HepG2 (cell line): ENCODE data around the gene EIF5A. TPM values are rescaled to one million over a fixed set of nuclear protein-coding genes. Genes with fewer than 3 reads are reported as not detected.

Experiments
- AKAP8 ChIP-seq: sonication (generic); formaldehyde crosslinking; IDR thresholded peaks from 2 replicates; pipeline ENCODE4 v1.5.1; 2020; ENCODE audit warnings: mild to moderate bottlenecking, missing genetic modification reagents
- CEBPG ChIP-seq: IDR thresholded peaks from 2 replicates; pipeline ENCODE4 v1.6.1; 2016
- ELF4 ChIP-seq: sonication (generic); formaldehyde crosslinking; IDR thresholded peaks from 2 replicates; pipeline ENCODE4 v1.5.0; 2020; ENCODE audit warnings: missing genetic modification reagents, mild to moderate bottlenecking, moderate library complexity, borderline replicate concordance
- KAT8 ChIP-seq: IDR thresholded peaks from 2 replicates; pipeline ENCODE4 v1.6.1; 2016; ENCODE audit warnings: missing genetic modification reagents, missing compliant biosample characterization
- KDM6A ChIP-seq: IDR thresholded peaks from 2 replicates; pipeline ENCODE4 v1.6.1; 2016; ENCODE audit warnings: low read depth
- MNT ChIP-seq: fragments of 450-650 bp; IDR thresholded peaks from 2 replicates; pipeline ENCODE4 v1.6.1; 2016
- MYPOP ChIP-seq: sonication (generic); formaldehyde crosslinking; IDR thresholded peaks from 2 replicates; pipeline ENCODE4 v1.8.1; 2023; ENCODE audit warnings: mild to moderate bottlenecking, moderate library complexity, missing genetic modification reagents
- REST ChIP-seq, 2 experiments: IDR thresholded peaks; 2 replicates each; pipeline ENCODE4 v1.6.1; 2011 to 2012; ENCODE audit warnings: low read length in 2 of 2, borderline replicate concordance in 1 of 2, low read depth in 1 of 2, mild to moderate bottlenecking in 1 of 2, moderate library complexity in 1 of 2
- SRSF4 ChIP-seq: fragments of 200-400 bp; formaldehyde crosslinking; IDR thresholded peaks from one replicate; pipeline ENCODE4 v1.6.1; 2018; ENCODE audit warnings: mild to moderate bottlenecking, low read depth, low read length, moderate library complexity; ENCODE audit not compliant: poor library complexity, severe bottlenecking
- ZNF337 ChIP-seq: sonication (generic); formaldehyde crosslinking; IDR thresholded peaks from 2 replicates; pipeline ENCODE4 v1.5.1; 2020; ENCODE audit warnings: missing genetic modification reagents, low read depth, mild to moderate bottlenecking, borderline replicate concordance
- ZNF383 ChIP-seq: sonication (generic); formaldehyde crosslinking; IDR thresholded peaks from 2 replicates; pipeline ENCODE4 v1.4.0; 2020; ENCODE audit warnings: missing genetic modification reagents, mild to moderate bottlenecking, borderline replicate concordance
- ZNF430 ChIP-seq: sonication (generic); formaldehyde crosslinking; IDR thresholded peaks from 2 replicates; pipeline ENCODE4 v1.9.0; 2021; ENCODE audit warnings: mild to moderate bottlenecking, missing genetic modification reagents
- ZNF558 ChIP-seq: sonication (generic); formaldehyde crosslinking; IDR thresholded peaks from 2 replicates; pipeline ENCODE4 v1.9.0; 2022; ENCODE audit warnings: mild to moderate bottlenecking, missing genetic modification reagents, borderline replicate concordance
- ZNF703 ChIP-seq: sonication (generic); formaldehyde crosslinking; IDR thresholded peaks from 2 replicates; pipeline ENCODE4 v1.5.1; 2020; ENCODE audit warnings: missing genetic modification reagents, mild to moderate bottlenecking, moderate library complexity, borderline replicate concordance
- polyA plus RNA-seq, 8 experiments: library from polyadenylated mRNA; depleted of rRNA in 3 of 8; stranded (reverse) in 7 of 8; unstranded in 1 of 8; fragments of >200 nt; fragmentation: Illumina TruSeq in 4 of 8; extraction: Trizol in 4 of 8; gene quantifications; 2 replicates each; pipeline versions ENCODE4 v1.2.1 to v1.2.3, GENCODE V29; 2011 to 2016; ENCODE audit warnings: low read depth in 4 of 8, missing spikeins in 1 of 8, mixed read lengths in 1 of 8; ENCODE audit not compliant: insufficient read depth in 1 of 8
- total RNA-seq, 5 experiments: library from RNA; depleted of rRNA; stranded (reverse); fragments of >200 nt; fragmentation: Illumina TruSeq; extraction: Trizol; gene quantifications; 2 replicates each; pipeline ENCODE4 v1.2.3, GENCODE V29; 2016; ENCODE audit warnings: low read depth in 1 of 5
- TF ChIP-seq, protein P1 (sequence below): sonication (generic); formaldehyde crosslinking; IDR thresholded peaks from 2 replicates; pipeline ENCODE4 v1.5.0; 2020; ENCODE audit warnings: mild to moderate bottlenecking, missing genetic modification reagents, borderline replicate concordance
- TF ChIP-seq, protein P2 (sequence below): sonication (generic); formaldehyde crosslinking; IDR thresholded peaks from 2 replicates; pipeline ENCODE4 v1.8.1; 2023; ENCODE audit warnings: missing genetic modification reagents, mild to moderate bottlenecking, borderline replicate concordance
- TF ChIP-seq, protein P3 (sequence below): sonication (generic); formaldehyde crosslinking; IDR thresholded peaks from 2 replicates; pipeline ENCODE4 v1.5.0; 2020; ENCODE audit warnings: missing genetic modification reagents, mild to moderate bottlenecking, borderline replicate concordance

EIF5A gene
- total and polyA plus RNA-seq, 2 of the 13 experiments (the other 11 are each of a cell fraction or from before 2014, with no cell fraction given), result 319 to 337 TPM

GRCh38 chr17:7314719-7315569, 7.5 kb downstream of the EIF5A start, which contains the start of gene GPS2 (continued):
- TF ChIP-seq REST (IDR thresholded peaks at IDR 0.05; ENCODE audit: borderline replicate concordance in 1 of 2, low read depth in 1 of 2, low read length in 2 of 2), result peak; percentile 42 to 90
- TF ChIP-seq ZNF430 (CRISPR knock-in tag), result no peak
- TF ChIP-seq ELF4, result no peak
- TF ChIP-seq, protein P1, sequence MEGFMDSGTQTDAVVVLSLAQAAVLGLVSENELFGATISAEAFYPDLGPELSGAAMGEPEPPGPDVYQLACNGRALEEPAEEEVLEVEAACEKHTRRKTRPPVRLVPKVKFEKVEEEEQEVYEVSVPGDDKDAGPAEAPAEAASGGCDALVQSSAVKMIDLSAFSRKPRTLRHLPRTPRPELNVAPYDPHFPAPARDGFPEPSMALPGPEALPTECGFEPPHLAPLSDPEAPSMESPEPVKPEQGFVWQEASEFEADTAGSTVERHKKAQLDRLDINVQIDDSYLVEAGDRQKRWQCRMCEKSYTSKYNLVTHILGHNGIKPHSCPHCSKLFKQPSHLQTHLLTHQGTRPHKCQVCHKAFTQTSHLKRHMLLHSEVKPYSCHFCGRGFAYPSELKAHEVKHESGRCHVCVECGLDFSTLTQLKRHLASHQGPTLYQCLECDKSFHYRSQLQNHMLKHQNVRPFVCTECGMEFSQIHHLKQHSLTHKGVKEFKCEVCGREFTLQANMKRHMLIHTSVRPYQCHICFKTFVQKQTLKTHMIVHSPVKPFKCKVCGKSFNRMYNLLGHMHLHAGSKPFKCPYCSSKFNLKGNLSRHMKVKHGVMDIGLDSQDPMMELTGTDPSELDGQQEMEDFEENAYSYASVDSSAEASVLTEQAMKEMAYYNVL, result no peak
- TF ChIP-seq ZNF383, result peak; percentile 85; the same call in 1 of the 2 replicates
- TF ChIP-seq KDM6A (CRISPR knock-in tag), result no peak
- TF ChIP-seq CEBPG, result peak; percentile 43; the same call in 1 of the 2 replicates
- TF ChIP-seq, protein P2, sequence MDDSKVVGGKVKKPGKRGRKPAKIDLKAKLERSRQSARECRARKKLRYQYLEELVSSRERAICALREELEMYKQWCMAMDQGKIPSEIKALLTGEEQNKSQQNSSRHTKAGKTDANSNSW (CRISPR knock-in tag), result no peak
- no peak for TF ChIP-seq SRSF4
- TF ChIP-seq ZNF558 (CRISPR knock-in tag), result peak; percentile 40
- peak; percentile 33; the same call in 1 of the 2 replicates for TF ChIP-seq MYPOP
- TF ChIP-seq, protein P3, sequence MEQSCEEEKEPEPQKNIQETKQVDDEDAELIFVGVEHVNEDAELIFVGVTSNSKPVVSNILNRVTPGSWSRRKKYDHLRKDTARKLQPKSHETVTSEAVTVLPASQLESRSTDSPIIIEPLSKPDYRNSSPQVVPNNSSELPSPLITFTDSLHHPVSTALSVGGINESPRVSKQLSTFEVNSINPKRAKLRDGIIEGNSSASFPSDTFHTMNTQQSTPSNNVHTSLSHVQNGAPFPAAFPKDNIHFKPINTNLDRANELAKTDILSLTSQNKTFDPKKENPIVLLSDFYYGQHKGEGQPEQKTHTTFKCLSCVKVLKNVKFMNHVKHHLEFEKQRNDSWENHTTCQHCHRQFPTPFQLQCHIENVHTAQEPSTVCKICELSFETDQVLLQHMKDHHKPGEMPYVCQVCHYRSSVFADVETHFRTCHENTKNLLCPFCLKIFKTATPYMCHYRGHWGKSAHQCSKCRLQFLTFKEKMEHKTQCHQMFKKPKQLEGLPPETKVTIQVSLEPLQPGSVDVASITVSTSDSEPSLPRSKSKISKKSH (CRISPR knock-in tag), result no peak
- no peak for TF ChIP-seq MNT
- TF ChIP-seq AKAP8, result peak; percentile 92; the same call in 1 of the 2 replicates
- TF ChIP-seq ZNF703, result no peak
- no peak for TF ChIP-seq ZNF337 (CRISPR knock-in tag)
- TF ChIP-seq KAT8, result peak; percentile 99
